Spleen (tissue), 11 donors: ENCODE measurements around the gene FNBP1L. TPM values are rescaled to one million over a fixed set of nuclear protein-coding genes. Genes with fewer than 3 reads are reported as not detected.
"Not testable (repeated sequence)": the region's sequence is repeated elsewhere in the genome, so short reads cannot be mapped to it uniquely, and the experiment has no call there.

Experiments used
- DNase-seq: peaks from one replicate; pipeline ENCODE4 v3.0.0-alpha.2; 2020
- H3K27ac ChIP-seq, 8 donors: fragments of 200-600 bp; sonication (generic) in 7 of 8; 1 replicate in 4 of 8; 2 replicates in 4 of 8; pipeline versions ENCODE4 v1.5.0 to v1.8.0; 2016 to 2021; ENCODE audit warnings: inconsistent platforms in 4 of 8, mild to moderate bottlenecking in 4 of 8, moderate library complexity in 1 of 8
- H3K27me3 ChIP-seq, 7 donors: fragments of 200-600 bp; sonication (generic) in 6 of 7; replicated peaks in 1 of 7; 1 replicate in 4 of 7; 2 replicates in 3 of 7; pipeline versions ENCODE4 v1.5.0 to v1.8.0; 2016 to 2021; ENCODE audit warnings: inconsistent platforms in 3 of 7, mild to moderate bottlenecking in 1 of 7
- H3K36me3 ChIP-seq, 6 donors: fragments of 200-600 bp; sonication (generic) in 5 of 6; 1 replicate in 4 of 6; 2 replicates in 2 of 6; pipeline versions ENCODE4 v1.5.0 to v1.8.0; 2016 to 2021; ENCODE audit warnings: inconsistent platforms in 2 of 6
- H3K4me1 ChIP-seq, 6 donors: fragments of 200-600 bp; sonication (generic) in 5 of 6; 1 replicate in 3 of 6; 2 replicates in 3 of 6; pipeline versions ENCODE4 v1.5.0 to v1.8.0; 2016 to 2021; ENCODE audit warnings: inconsistent platforms in 3 of 6
- H3K4me3 ChIP-seq, 8 donors: fragments of 200-600 bp; sonication (generic) in 7 of 8; 1 replicate in 4 of 8; 2 replicates in 4 of 8; pipeline versions ENCODE4 v1.5.0 to v1.8.0; 2016 to 2021; ENCODE audit warnings: inconsistent platforms in 4 of 8, mild to moderate bottlenecking in 4 of 8, moderate library complexity in 2 of 8
- H3K9me3 ChIP-seq, 8 donors: fragments of 200-600 bp; sonication (generic) in 7 of 8; 1 replicate in 4 of 8; 2 replicates in 4 of 8; pipeline versions ENCODE4 v1.5.0 to v1.8.0; 2016 to 2021; ENCODE audit warnings: inconsistent platforms in 4 of 8
- CTCF ChIP-seq, 11 experiments: fragments of 200-600 bp in 7 of 11; fragments of 450-650 bp in 4 of 11; sonication (generic) in 4 of 11; IDR thresholded peaks in 8 of 11; conservative IDR thresholded peaks in 3 of 11; 1 replicate in 7 of 11; 2 replicates in 4 of 11; pipeline versions ENCODE4 v1.4.0 to v1.8.0; 2016 to 2021; ENCODE audit warnings: antibody characterized with exemption in 11 of 11, inconsistent platforms in 4 of 11, mild to moderate bottlenecking in 1 of 11
- POLR2A ChIP-seq, 3 donors: fragments of 450-650 bp; IDR thresholded peaks; one replicate each; pipeline ENCODE4 v1.5.1; 2017; ENCODE audit warnings: antibody characterized with exemption in 3 of 3, mild to moderate bottlenecking in 1 of 3
- POLR2AphosphoS5 ChIP-seq, 3 donors: sonication (generic); formaldehyde crosslinking; IDR thresholded peaks; one replicate each; pipeline ENCODE4 v1.5.1; 2017; ENCODE audit warnings: antibody characterized with exemption in 3 of 3
- WGBS, 5 donors: extraction: QIAGEN DNeasy Blood & Tissue Kit in 3 of 5; methylation state at CpG; one replicate each; pipeline versions ENCODE4 v1.1.5 to v1.1.7; 2013 to 2018; 5-methylcytosine and 5-hydroxymethylcytosine counted together
- intact Hi-C: fragments of 100-400 bp; cut with DNase I; formaldehyde crosslinking; loops from one replicate; pipeline ENCODE4 v1.15.0; 2023; ENCODE audit warnings: low total_unique reads
- polyA plus RNA-seq, 3 donors: library from polyadenylated mRNA; stranded (reverse); fragments of 200-250 nt; gene quantifications; one replicate each; pipeline ENCODE4 v1.2.1, GENCODE V29; 2013
- total RNA-seq, 7 donors: library from RNA; depleted of rRNA in 3 of 7; stranded (reverse); fragments of >200 nt in 3 of 7; fragmentation: NEBNext Ultra II Directional in 4 of 7; extraction: Animal tissue kit (Norgen Biotek cat#: 25700) in 4 of 7; gene quantifications; one replicate each; pipeline versions ENCODE4 v1.1.0 to v1.2.1, GENCODE V29; 2016 to 2021
- donor health status: healthy with polysubstance abuse.
- donor health status: DM: no; HTN: no; CAD: no; lungs with moderate emphysema.
- donor health status: DM: no; HTN: no; CAD: no.
- donor health status: Bipolar disorder and iron deficiency.
- donor health status: healthy.
- donor health status: DM: no; HTN: no; CAD: no.
- donor health status: DM: yes; HTN: yes; CAD: no.

FNBP1L gene
- total and polyA plus RNA-seq, 10 donors, result 1.5 to 10.0 (median 5.5) TPM

GRCh38 chr1:93471284-93471683, 23.4 kb downstream of the FNBP1L start:
- 89 to 97% (median 94%) methylated on average over 6 of the region's 6 CpGs for WGBS, 5 donors
- DNase-seq, result no peak
- Histone ChIP-seq H3K4me1 (no peaks in the 10 kb centered on the region), H3K9me3 (peaks cover 0 to 7% (median 0%) of the 10 kb centered on the region in 8 donors), H3K27me3 (no peaks in the 10 kb centered on the region), H3K36me3 (no peaks in the 10 kb centered on the region), H3K4me3 (no peak overlapping the region), H3K27ac (no peak overlapping the region)
- intact Hi-C loops, result no loop called here
- TF ChIP-seq CTCF (IDR thresholded peaks at IDR 0.05 in 8 of 11, conservative IDR thresholded peaks at IDR 0.05 in 3 of 11) (no peak), POLR2AphosphoS5 (IDR thresholded peaks at IDR 0.05) (no peak), POLR2A (IDR thresholded peaks at IDR 0.05) (no peak)

GRCh38 chr1:93471911-93472310, 24.0 kb downstream of the FNBP1L start:
- intact Hi-C loops, result no loop called here
- Histone ChIP-seq H3K4me3 (no peak overlapping the region), H3K4me1 (no peaks in the 10 kb centered on the region), H3K27me3 (no peaks in the 10 kb centered on the region), H3K36me3 (no peaks in the 10 kb centered on the region), H3K9me3 (peaks cover 0 to 1% (median 0%) of the 10 kb centered on the region in 8 donors), H3K27ac (no peak overlapping the region)
- TF ChIP-seq POLR2A (IDR thresholded peaks at IDR 0.05) (no peak), POLR2AphosphoS5 (IDR thresholded peaks at IDR 0.05) (no peak), CTCF (IDR thresholded peaks at IDR 0.05 in 8 of 11, conservative IDR thresholded peaks at IDR 0.05 in 3 of 11) (no peak)
- DNase-seq, result no peak
- WGBS, 5 donors, result 42 to 78% (median 73%) methylated on average over 1 of the region's 1 CpG

- Histone ChIP-seq H3K27me3 (no peaks in the 10 kb centered on the region), H3K4me3 (no peak overlapping the region), H3K36me3 (no peaks in the 10 kb centered on the region), H3K27ac (no peak overlapping the region), H3K9me3 (peaks cover 0 to 21% (median 14%) of the 10 kb centered on the region in 8 donors), H3K4me1 (no peaks in the 10 kb centered on the region)
- DNase-seq, result no peak
- intact Hi-C loops, result no loop called here
- no peak for TF ChIP-seq POLR2AphosphoS5 (IDR thresholded peaks at IDR 0.05)
- TF ChIP-seq POLR2A (IDR thresholded peaks at IDR 0.05), result no peak
- no peak for TF ChIP-seq CTCF (IDR thresholded peaks at IDR 0.05 in 8 of 11, conservative IDR thresholded peaks at IDR 0.05 in 3 of 11)
- 59 to 77% (median 71%) methylated on average over 2 of the region's 2 CpGs for WGBS, 5 donors
Measured at GRCh38 chr1:93474321-93474720, 26.4 kb downstream of the FNBP1L start.

GRCh38 chr1:93475681-93476080, 27.8 kb downstream of the FNBP1L start:
- H3K4me1 ChIP-seq, result no peaks in the 10 kb centered on the region
- intact Hi-C loops, result no loop called here
- 49 to 71% (median 53%) methylated on average over 1 of the region's 1 CpG for WGBS, 5 donors

GRCh38 chr1:93479133-93479745, 31.3 kb downstream of the FNBP1L start:
- H3K4me3 ChIP-seq, H3K36me3 ChIP-seq, DNase-seq, H3K4me1 ChIP-seq, H3K27me3 ChIP-seq, H3K27ac ChIP-seq, intact Hi-C loops: not testable (repeated sequence)
- peaks cover 0 to 36% (median 26%) of the 10 kb centered on the region in 8 donors for H3K9me3 ChIP-seq
- WGBS, 5 donors, result 84 to 95% (median 90%) methylated on average over 8 of the region's 8 CpGs

More at GRCh38 chr1:93475681-93476080, 27.8 kb downstream of the FNBP1L start:
- no peak overlapping the region for H3K27ac ChIP-seq
- DNase-seq, result no peak
- H3K4me3 ChIP-seq, result no peak overlapping the region
- H3K36me3 ChIP-seq, result no peaks in the 10 kb centered on the region
- no peaks in the 10 kb centered on the region for H3K27me3 ChIP-seq
- TF ChIP-seq POLR2AphosphoS5 (IDR thresholded peaks at IDR 0.05) (no peak), POLR2A (IDR thresholded peaks at IDR 0.05) (no peak), CTCF (IDR thresholded peaks at IDR 0.05 in 8 of 11, conservative IDR thresholded peaks at IDR 0.05 in 3 of 11) (no peak)
- H3K9me3 ChIP-seq, result peaks cover 0 to 35% (median 26%) of the 10 kb centered on the region in 8 donors

GRCh38 chr1:93481899-93482298, 34.0 kb downstream of the FNBP1L start:
- 81 to 97% (median 92%) methylated on average over 5 of the region's 5 CpGs for WGBS, 5 donors
- H3K4me3 ChIP-seq, H3K4me1 ChIP-seq, H3K36me3 ChIP-seq, H3K27ac ChIP-seq, H3K27me3 ChIP-seq, intact Hi-C loops, DNase-seq: not testable (repeated sequence)
- H3K9me3 ChIP-seq, result peaks cover 0 to 36% (median 26%) of the 10 kb centered on the region in 8 donors
